ENCODE data around the gene AEN.

GRCh38 chr15:88637841-88638625 is 16.9 kb downstream of the AEN start:
- TF ChIP-seq EZH2phosphoT487 (IDR thresholded peaks at IDR 0.05; ENCODE audit: insufficient read depth, low read depth) (no peak), EZH2 (IDR thresholded peaks at IDR 0.05; ENCODE audit: insufficient read depth, poor library complexity, severe bottlenecking) (no peak)

Data from GM23248 (cell line).